DOHH2 (cell line): ENCODE measurements around the gene MEA1.

ENCODE experiments used
- CTCF ChIP-seq: fragments of 200-600 bp; sonication (generic); IDR thresholded peaks from one replicate; pipeline ENCODE4 v1.5.1; 2014; ENCODE audit warnings: antibody characterized with exemption, mild to moderate bottlenecking, low read depth, low read length; ENCODE audit not compliant: poor library complexity, severe bottlenecking
- EZH2phosphoT487 ChIP-seq: fragments of 200-600 bp; sonication (generic); IDR thresholded peaks from 2 replicates; pipeline ENCODE4 v1.6.1; 2017; ENCODE audit warnings: borderline replicate concordance, mild to moderate bottlenecking, antibody characterized with exemption, low read length, moderate library complexity, mixed read lengths

- TF ChIP-seq CTCF (no peak), EZH2phosphoT487 (no peak)
These were observed 31.7 kb upstream of the MEA1 start for GRCh38 chr6:43045371-43045930.
